Measurements from ENCODE around the gene PRRX2.

GRCh38 chr9:129756191-129756590, 90.7 kb downstream of the PRRX2 start:
- TF ChIP-seq POLR2A (IDR thresholded peaks at IDR 0.05) = no peak
- no peak for TF ChIP-seq EP300 (IDR thresholded peaks at IDR 0.05)
